IMR-90 (cell line): ENCODE results near the gene NLGN1.

Experiments used
- CEBPB ChIP-seq: IDR thresholded peaks from 2 replicates; pipeline ENCODE4 v1.6.1; 2012; ENCODE audit warnings: low read depth, low read length, improper control_type of control experiment
- FOS ChIP-seq: fragments of 150-350 bp; IDR thresholded peaks from 2 replicates; pipeline ENCODE4 v1.6.1; 2016; ENCODE audit warnings: low read depth, low read length
- MAZ ChIP-seq: IDR thresholded peaks from 2 replicates; pipeline ENCODE4 v1.6.1; 2012; ENCODE audit warnings: low read depth, mild to moderate bottlenecking, low read length, improper control_type of control experiment, moderate library complexity, borderline replicate concordance
- MXI1 ChIP-seq: IDR thresholded peaks from 2 replicates; pipeline ENCODE4 v1.6.1; 2012; ENCODE audit warnings: low read depth, mild to moderate bottlenecking, low read length, moderate library complexity, borderline replicate concordance
- NFE2L2 ChIP-seq: fragments of 150-350 bp; IDR thresholded peaks from 2 replicates; pipeline ENCODE4 v1.6.1; 2016; ENCODE audit warnings: low read depth, mild to moderate bottlenecking, low read length
- POLR2A ChIP-seq: IDR thresholded peaks from 2 replicates; pipeline ENCODE4 v1.6.1; 2012; ENCODE audit warnings: mild to moderate bottlenecking, low read depth, low read length
- RAD21 ChIP-seq: IDR thresholded peaks from 2 replicates; pipeline ENCODE4 v1.6.1; 2012; ENCODE audit warnings: low read length, improper control_type of control experiment
- RCOR1 ChIP-seq: IDR thresholded peaks from 2 replicates; pipeline ENCODE4 v1.6.1; 2012; ENCODE audit warnings: mild to moderate bottlenecking, low read length, improper control_type of control experiment; ENCODE audit not compliant: insufficient replicate concordance
- RFX5 ChIP-seq: IDR thresholded peaks from 2 replicates; pipeline ENCODE4 v1.8.0; 2012; ENCODE audit warnings: low read depth, mild to moderate bottlenecking, low read length, moderate library complexity
- TF ChIP-seq, protein P1 (sequence below): fragments of 150-350 bp; IDR thresholded peaks from 2 replicates; pipeline ENCODE4 v1.6.1; 2016; ENCODE audit warnings: low read depth, mild to moderate bottlenecking, low read length, moderate library complexity, borderline replicate concordance
- TF ChIP-seq, protein P2 (sequence below): conservative IDR thresholded peaks from 2 replicates; pipeline ENCODE4 v1.5.1; 2012; ENCODE audit warnings: mild to moderate bottlenecking, low read depth, low read length, improper control_type of control experiment
- TF ChIP-seq, protein P3 (sequence below): fragments of 150-350 bp; IDR thresholded peaks from 2 replicates; pipeline ENCODE4 v1.6.1; 2017; ENCODE audit warnings: mild to moderate bottlenecking, antibody characterized with exemption, low read length, low read depth

DNA sequence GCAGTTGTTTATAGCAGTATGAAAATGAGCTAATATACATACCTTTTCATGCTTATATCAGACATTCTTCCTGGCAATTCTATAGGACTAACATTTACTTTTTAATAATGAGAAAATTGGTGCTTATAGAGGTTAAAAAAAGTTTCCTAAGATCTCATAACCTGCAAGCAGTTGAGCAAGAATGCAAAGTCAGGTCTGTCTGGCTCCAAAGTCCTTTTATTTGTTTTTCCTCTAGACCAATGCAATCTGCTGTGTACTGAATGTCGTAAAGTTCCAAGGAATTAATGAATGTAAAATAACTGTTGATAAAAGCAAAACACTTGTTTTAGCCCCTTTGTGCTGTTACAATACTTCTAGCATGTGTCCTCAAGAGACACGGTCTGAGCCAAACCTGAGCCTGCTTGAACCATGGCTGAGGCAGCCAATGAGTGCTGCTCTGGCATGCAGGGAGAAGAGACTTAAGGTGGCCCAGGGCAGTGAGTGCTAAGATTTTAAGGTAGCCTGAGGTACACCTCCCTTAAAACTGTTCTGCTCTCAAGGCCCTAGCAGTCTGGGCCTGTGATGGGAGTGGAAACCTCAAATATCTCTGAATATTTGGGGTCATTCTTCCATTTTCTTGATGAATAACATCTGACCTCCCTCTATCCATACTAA lies 906.5 kb downstream of the NLGN1 start:
- TF ChIP-seq, protein P1, sequence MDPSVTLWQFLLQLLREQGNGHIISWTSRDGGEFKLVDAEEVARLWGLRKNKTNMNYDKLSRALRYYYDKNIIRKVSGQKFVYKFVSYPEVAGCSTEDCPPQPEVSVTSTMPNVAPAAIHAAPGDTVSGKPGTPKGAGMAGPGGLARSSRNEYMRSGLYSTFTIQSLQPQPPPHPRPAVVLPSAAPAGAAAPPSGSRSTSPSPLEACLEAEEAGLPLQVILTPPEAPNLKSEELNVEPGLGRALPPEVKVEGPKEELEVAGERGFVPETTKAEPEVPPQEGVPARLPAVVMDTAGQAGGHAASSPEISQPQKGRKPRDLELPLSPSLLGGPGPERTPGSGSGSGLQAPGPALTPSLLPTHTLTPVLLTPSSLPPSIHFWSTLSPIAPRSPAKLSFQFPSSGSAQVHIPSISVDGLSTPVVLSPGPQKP, result no peak
- TF ChIP-seq, protein P2, sequence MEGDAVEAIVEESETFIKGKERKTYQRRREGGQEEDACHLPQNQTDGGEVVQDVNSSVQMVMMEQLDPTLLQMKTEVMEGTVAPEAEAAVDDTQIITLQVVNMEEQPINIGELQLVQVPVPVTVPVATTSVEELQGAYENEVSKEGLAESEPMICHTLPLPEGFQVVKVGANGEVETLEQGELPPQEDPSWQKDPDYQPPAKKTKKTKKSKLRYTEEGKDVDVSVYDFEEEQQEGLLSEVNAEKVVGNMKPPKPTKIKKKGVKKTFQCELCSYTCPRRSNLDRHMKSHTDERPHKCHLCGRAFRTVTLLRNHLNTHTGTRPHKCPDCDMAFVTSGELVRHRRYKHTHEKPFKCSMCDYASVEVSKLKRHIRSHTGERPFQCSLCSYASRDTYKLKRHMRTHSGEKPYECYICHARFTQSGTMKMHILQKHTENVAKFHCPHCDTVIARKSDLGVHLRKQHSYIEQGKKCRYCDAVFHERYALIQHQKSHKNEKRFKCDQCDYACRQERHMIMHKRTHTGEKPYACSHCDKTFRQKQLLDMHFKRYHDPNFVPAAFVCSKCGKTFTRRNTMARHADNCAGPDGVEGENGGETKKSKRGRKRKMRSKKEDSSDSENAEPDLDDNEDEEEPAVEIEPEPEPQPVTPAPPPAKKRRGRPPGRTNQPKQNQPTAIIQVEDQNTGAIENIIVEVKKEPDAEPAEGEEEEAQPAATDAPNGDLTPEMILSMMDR, result no peak
- TF ChIP-seq FOS (no peak), CEBPB (no peak), MXI1 (no peak), NFE2L2 (no peak), POLR2A (no peak), RFX5 (no peak), MAZ (no peak), RAD21 (no peak), RCOR1 (no peak)
- TF ChIP-seq, protein P3, sequence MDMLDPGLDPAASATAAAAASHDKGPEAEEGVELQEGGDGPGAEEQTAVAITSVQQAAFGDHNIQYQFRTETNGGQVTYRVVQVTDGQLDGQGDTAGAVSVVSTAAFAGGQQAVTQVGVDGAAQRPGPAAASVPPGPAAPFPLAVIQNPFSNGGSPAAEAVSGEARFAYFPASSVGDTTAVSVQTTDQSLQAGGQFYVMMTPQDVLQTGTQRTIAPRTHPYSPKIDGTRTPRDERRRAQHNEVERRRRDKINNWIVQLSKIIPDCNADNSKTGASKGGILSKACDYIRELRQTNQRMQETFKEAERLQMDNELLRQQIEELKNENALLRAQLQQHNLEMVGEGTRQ, result no peak
